Measurements from ENCODE around the gene SELE.

DNA sequence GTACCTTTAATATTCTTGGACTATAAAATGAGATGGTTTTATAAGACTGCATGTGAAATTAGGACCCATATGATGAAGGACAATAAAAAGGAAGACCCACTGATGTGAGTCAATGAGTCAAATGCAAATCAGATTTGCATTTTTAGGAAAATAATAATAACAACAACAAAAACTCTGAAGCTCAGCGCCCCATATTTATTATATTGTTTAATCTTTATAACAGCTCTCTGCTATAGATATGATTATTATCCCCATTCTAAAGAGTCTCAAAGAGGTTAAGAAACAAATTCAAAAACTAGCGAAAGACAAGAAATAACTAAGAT, 21.6 kb downstream of the SELE start:
- TF ChIP-seq, protein P1, sequence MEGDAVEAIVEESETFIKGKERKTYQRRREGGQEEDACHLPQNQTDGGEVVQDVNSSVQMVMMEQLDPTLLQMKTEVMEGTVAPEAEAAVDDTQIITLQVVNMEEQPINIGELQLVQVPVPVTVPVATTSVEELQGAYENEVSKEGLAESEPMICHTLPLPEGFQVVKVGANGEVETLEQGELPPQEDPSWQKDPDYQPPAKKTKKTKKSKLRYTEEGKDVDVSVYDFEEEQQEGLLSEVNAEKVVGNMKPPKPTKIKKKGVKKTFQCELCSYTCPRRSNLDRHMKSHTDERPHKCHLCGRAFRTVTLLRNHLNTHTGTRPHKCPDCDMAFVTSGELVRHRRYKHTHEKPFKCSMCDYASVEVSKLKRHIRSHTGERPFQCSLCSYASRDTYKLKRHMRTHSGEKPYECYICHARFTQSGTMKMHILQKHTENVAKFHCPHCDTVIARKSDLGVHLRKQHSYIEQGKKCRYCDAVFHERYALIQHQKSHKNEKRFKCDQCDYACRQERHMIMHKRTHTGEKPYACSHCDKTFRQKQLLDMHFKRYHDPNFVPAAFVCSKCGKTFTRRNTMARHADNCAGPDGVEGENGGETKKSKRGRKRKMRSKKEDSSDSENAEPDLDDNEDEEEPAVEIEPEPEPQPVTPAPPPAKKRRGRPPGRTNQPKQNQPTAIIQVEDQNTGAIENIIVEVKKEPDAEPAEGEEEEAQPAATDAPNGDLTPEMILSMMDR (IDR thresholded peaks at IDR 0.05; ENCODE audit: low read depth, low read length, missing input control) = no peak
- TF ChIP-seq SP1 (IDR thresholded peaks at IDR 0.05) (no peak), TAF1 (conservative IDR thresholded peaks at IDR 0.05) (no peak), FOXA1 (IDR thresholded peaks at IDR 0.05) (no peak), RAD21 (IDR thresholded peaks at IDR 0.05) (no peak), YY1 (IDR thresholded peaks at IDR 0.05) (no peak)
- TF ChIP-seq, protein P2, sequence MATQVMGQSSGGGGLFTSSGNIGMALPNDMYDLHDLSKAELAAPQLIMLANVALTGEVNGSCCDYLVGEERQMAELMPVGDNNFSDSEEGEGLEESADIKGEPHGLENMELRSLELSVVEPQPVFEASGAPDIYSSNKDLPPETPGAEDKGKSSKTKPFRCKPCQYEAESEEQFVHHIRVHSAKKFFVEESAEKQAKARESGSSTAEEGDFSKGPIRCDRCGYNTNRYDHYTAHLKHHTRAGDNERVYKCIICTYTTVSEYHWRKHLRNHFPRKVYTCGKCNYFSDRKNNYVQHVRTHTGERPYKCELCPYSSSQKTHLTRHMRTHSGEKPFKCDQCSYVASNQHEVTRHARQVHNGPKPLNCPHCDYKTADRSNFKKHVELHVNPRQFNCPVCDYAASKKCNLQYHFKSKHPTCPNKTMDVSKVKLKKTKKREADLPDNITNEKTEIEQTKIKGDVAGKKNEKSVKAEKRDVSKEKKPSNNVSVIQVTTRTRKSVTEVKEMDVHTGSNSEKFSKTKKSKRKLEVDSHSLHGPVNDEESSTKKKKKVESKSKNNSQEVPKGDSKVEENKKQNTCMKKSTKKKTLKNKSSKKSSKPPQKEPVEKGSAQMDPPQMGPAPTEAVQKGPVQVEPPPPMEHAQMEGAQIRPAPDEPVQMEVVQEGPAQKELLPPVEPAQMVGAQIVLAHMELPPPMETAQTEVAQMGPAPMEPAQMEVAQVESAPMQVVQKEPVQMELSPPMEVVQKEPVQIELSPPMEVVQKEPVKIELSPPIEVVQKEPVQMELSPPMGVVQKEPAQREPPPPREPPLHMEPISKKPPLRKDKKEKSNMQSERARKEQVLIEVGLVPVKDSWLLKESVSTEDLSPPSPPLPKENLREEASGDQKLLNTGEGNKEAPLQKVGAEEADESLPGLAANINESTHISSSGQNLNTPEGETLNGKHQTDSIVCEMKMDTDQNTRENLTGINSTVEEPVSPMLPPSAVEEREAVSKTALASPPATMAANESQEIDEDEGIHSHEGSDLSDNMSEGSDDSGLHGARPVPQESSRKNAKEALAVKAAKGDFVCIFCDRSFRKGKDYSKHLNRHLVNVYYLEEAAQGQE (IDR thresholded peaks at IDR 0.05) = no peak
- TF ChIP-seq, protein P3, sequence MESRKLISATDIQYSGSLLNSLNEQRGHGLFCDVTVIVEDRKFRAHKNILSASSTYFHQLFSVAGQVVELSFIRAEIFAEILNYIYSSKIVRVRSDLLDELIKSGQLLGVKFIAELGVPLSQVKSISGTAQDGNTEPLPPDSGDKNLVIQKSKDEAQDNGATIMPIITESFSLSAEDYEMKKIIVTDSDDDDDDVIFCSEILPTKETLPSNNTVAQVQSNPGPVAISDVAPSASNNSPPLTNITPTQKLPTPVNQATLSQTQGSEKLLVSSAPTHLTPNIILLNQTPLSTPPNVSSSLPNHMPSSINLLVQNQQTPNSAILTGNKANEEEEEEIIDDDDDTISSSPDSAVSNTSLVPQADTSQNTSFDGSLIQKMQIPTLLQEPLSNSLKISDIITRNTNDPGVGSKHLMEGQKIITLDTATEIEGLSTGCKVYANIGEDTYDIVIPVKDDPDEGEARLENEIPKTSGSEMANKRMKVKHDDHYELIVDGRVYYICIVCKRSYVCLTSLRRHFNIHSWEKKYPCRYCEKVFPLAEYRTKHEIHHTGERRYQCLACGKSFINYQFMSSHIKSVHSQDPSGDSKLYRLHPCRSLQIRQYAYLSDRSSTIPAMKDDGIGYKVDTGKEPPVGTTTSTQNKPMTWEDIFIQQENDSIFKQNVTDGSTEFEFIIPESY (IDR thresholded peaks at IDR 0.05) = no peak
